Breast epithelium (tissue), 3 donors: ENCODE results near the gene ITPRID2.

Experiments used
- POLR2A ChIP-seq: fragments of 450-650 bp; IDR thresholded peaks from one replicate; pipeline ENCODE4 v1.6.1; 2016; ENCODE audit warnings: antibody characterized with exemption, mild to moderate bottlenecking, moderate library complexity
- POLR2AphosphoS5 ChIP-seq, 3 donors: sonication (generic); formaldehyde crosslinking; IDR thresholded peaks; one replicate each; pipeline ENCODE4 v1.6.1; 2017; ENCODE audit warnings: antibody characterized with exemption in 3 of 3
- TF ChIP-seq, protein P1 (sequence below), 3 donors: fragments of 450-650 bp; IDR thresholded peaks; one replicate each; pipeline ENCODE4 v1.5.1; 2016 to 2017; ENCODE audit warnings: antibody characterized with exemption in 3 of 3, mild to moderate bottlenecking in 3 of 3, moderate library complexity in 3 of 3

DNA sequence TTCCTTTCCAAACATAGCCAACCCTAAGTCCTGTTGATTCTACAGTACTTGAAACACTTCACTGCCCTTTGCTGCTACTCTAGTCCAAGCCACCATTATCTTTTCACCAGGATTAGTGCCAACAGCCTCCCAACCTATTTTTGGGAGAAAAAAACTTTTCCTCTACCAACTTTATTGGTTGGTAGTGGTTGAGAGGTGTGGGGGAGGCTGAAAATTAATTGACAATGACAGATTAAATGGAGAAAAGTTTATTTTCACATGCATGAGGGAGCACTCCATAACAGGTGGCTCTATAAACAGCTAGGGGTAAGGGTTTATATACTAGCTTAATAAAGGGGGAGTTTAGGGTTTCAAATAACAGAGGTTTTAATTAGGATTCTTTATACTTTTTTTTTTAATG lies 37.8 kb upstream of the ITPRID2 start:
- TF ChIP-seq, protein P1, sequence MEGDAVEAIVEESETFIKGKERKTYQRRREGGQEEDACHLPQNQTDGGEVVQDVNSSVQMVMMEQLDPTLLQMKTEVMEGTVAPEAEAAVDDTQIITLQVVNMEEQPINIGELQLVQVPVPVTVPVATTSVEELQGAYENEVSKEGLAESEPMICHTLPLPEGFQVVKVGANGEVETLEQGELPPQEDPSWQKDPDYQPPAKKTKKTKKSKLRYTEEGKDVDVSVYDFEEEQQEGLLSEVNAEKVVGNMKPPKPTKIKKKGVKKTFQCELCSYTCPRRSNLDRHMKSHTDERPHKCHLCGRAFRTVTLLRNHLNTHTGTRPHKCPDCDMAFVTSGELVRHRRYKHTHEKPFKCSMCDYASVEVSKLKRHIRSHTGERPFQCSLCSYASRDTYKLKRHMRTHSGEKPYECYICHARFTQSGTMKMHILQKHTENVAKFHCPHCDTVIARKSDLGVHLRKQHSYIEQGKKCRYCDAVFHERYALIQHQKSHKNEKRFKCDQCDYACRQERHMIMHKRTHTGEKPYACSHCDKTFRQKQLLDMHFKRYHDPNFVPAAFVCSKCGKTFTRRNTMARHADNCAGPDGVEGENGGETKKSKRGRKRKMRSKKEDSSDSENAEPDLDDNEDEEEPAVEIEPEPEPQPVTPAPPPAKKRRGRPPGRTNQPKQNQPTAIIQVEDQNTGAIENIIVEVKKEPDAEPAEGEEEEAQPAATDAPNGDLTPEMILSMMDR (IDR thresholded peaks at IDR 0.05) = no peak
- TF ChIP-seq POLR2A (no peak), POLR2AphosphoS5 (IDR thresholded peaks at IDR 0.05) (no peak)
